Erythroblast (primary cell): ENCODE results near the gene IL19.

Experiments
- GATA1 ChIP-seq: IDR thresholded peaks from 2 replicates; pipeline ENCODE4 v1.6.1; 2011; ENCODE audit warnings: low read depth, mild to moderate bottlenecking, control low read depth, low read length, moderate library complexity
- POLR2A ChIP-seq: IDR thresholded peaks from 2 replicates; pipeline ENCODE4 v1.6.1; 2011; ENCODE audit warnings: mild to moderate bottlenecking, low read length

DNA sequence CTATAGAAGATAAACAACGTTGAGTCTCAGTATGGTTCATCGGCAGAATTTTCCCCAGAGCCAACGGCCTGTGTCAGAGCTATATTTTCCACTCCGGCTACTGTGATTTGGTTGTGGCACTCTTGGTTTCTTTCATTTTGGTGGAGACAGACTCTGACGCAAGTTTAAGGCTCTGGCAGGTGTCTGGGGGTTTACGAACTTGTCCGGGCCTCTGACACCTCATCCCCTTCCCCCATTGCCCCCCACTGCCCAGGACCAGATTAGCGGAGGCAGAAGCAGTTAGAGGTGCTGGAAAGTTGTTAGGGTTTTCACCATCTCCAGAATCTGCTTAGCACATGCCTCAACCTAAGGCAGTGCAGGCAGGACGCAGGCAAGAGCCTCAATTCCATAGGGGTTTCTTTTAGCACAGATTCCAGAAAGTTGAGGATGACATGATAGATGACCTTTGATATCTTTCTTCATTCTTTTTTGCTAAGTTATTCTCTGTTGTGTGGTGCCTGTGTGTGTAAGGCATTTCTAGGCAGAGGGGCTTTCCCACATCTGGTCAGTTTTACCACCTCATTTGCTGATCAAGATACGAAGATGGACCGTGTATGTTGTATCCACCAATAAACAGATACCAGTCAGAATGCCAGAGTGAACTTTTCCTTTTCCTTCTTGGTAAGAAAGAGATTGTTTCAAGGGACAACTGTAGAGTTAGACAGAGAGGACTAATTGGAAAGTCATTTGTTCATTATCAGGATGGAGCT, 20.1 kb downstream of the IL19 start:
- TF ChIP-seq GATA1, result no peak
- no peak for TF ChIP-seq POLR2A
